Measurements from ENCODE around the gene SPON1.

Gene SPON1

GRCh38 chr11:14118072-14118471, 155.5 kb downstream of the SPON1 start:
- TF ChIP-seq CTCF (IDR thresholded peaks at IDR 0.05; ENCODE audit: insufficient read depth, low read length, poor library complexity, severe bottlenecking) (no peak), EZH2phosphoT487 (conservative IDR thresholded peaks at IDR 0.05; ENCODE audit: low read length) (no peak)

GRCh38 chr11:14119357-14119756, 156.8 kb downstream of the SPON1 start:
- TF ChIP-seq EZH2phosphoT487 (conservative IDR thresholded peaks at IDR 0.05; ENCODE audit: low read length) (no peak), CTCF (IDR thresholded peaks at IDR 0.05; ENCODE audit: insufficient read depth, low read length, poor library complexity, severe bottlenecking) (no peak)
- H3F3A ChIP-seq (ENCODE audit: insufficient read depth), result no peaks in the 10 kb centered on the region
- H3K9ac ChIP-seq (ENCODE audit: low read length), result no peak overlapping the region
- no peak overlapping the region for H2AFZ ChIP-seq (ENCODE audit: low read depth, low read length, severe bottlenecking)
- H3K27me3 ChIP-seq (ENCODE audit: low read length), result no peaks in the 10 kb centered on the region
- H3K4me3 ChIP-seq (ENCODE audit: insufficient read depth, low read length, poor library complexity, severe bottlenecking), result no peak overlapping the region
- no peak overlapping the region for H3K27ac ChIP-seq (ENCODE audit: low read depth, low read length)
- no peaks in the 10 kb centered on the region for H3K36me3 ChIP-seq (ENCODE audit: low read length)
- no peaks in the 10 kb centered on the region for H3K9me3 ChIP-seq (ENCODE audit: insufficient read depth, low read length)
- no peaks in the 10 kb centered on the region for H3K79me2 ChIP-seq (ENCODE audit: insufficient read depth, low read length)
- H3K9me2 ChIP-seq (replicated peaks; ENCODE audit: insufficient read depth, low read length), result no peaks in the 10 kb centered on the region
- no peaks in the 10 kb centered on the region for H4K20me1 ChIP-seq (ENCODE audit: low read depth, low read length)
- no peak overlapping the region for H3K4me2 ChIP-seq (ENCODE audit: low read depth, low read length, poor library complexity, severe bottlenecking)

More at GRCh38 chr11:14118072-14118471, 155.5 kb downstream of the SPON1 start:
- Histone ChIP-seq H3K27ac (ENCODE audit: low read depth, low read length) (no peak overlapping the region), H3K4me2 (ENCODE audit: low read depth, low read length, poor library complexity, severe bottlenecking) (no peak overlapping the region), H3K9me2 (replicated peaks; ENCODE audit: insufficient read depth, low read length) (no peaks in the 10 kb centered on the region), H4K20me1 (ENCODE audit: low read depth, low read length) (no peaks in the 10 kb centered on the region), H3K36me3 (ENCODE audit: low read length) (no peaks in the 10 kb centered on the region), H3K79me2 (ENCODE audit: insufficient read depth, low read length) (no peaks in the 10 kb centered on the region), H3K9ac (ENCODE audit: low read length) (no peak overlapping the region), H2AFZ (ENCODE audit: low read depth, low read length, severe bottlenecking) (no peak overlapping the region), H3F3A (ENCODE audit: insufficient read depth) (no peaks in the 10 kb centered on the region), H3K27me3 (ENCODE audit: low read length) (no peaks in the 10 kb centered on the region), H3K9me3 (ENCODE audit: insufficient read depth, low read length) (no peaks in the 10 kb centered on the region), H3K4me3 (ENCODE audit: insufficient read depth, low read length, poor library complexity, severe bottlenecking) (no peak overlapping the region)

- Histone ChIP-seq H3K27me3 (ENCODE audit: low read length) (no peaks in the 10 kb centered on the region), H3K27ac (ENCODE audit: low read depth, low read length) (no peak overlapping the region), H3K9me3 (ENCODE audit: insufficient read depth, low read length) (no peaks in the 10 kb centered on the region), H2AFZ (ENCODE audit: low read depth, low read length, severe bottlenecking) (no peak overlapping the region), H3K9ac (ENCODE audit: low read length) (no peak overlapping the region), H3K36me3 (ENCODE audit: low read length) (no peaks in the 10 kb centered on the region), H3K79me2 (ENCODE audit: insufficient read depth, low read length) (no peaks in the 10 kb centered on the region), H3F3A (ENCODE audit: insufficient read depth) (no peaks in the 10 kb centered on the region), H3K9me2 (replicated peaks; ENCODE audit: insufficient read depth, low read length) (no peaks in the 10 kb centered on the region), H3K4me3 (ENCODE audit: insufficient read depth, low read length, poor library complexity, severe bottlenecking) (no peak overlapping the region), H4K20me1 (ENCODE audit: low read depth, low read length) (no peaks in the 10 kb centered on the region), H3K4me2 (ENCODE audit: low read depth, low read length, poor library complexity, severe bottlenecking) (no peak overlapping the region)
- TF ChIP-seq EZH2phosphoT487 (conservative IDR thresholded peaks at IDR 0.05; ENCODE audit: low read length) (no peak), CTCF (IDR thresholded peaks at IDR 0.05; ENCODE audit: insufficient read depth, low read length, poor library complexity, severe bottlenecking) (no peak)
These were observed 161.8 kb downstream of the SPON1 start for GRCh38 chr11:14124350-14124749.
